Epithelial cell of proximal tubule (primary cell): ENCODE data around the gene CLEC4G. TPM values are rescaled to one million over a fixed set of nuclear protein-coding genes. Genes with fewer than 3 reads are reported as not detected.
"Not testable (repeated sequence)": the region's sequence is repeated elsewhere in the genome, so short reads cannot be mapped to it uniquely, and the experiment has no call there.

Experiments used
- DNase-seq: peaks from one replicate; pipeline ENCODE4 v3.0.0-alpha.2; 2011; ENCODE audit warnings: low read depth
- H3K4me3 ChIP-seq: 2 replicates; pipeline ENCODE4 v1.5.1; 2011; ENCODE audit warnings: low read depth, mild to moderate bottlenecking, low read length
- CTCF ChIP-seq: conservative IDR thresholded peaks from 2 replicates; pipeline ENCODE4 v1.5.1; 2012; ENCODE audit warnings: low read depth, mild to moderate bottlenecking, low read length
- total RNA-seq: library from RNA; depleted of rRNA; stranded (reverse); fragments of >200 nt; gene quantifications from 2 replicates; pipeline ENCODE4 v1.2.3, GENCODE V29; 2015

CLEC4G gene
- total RNA-seq, 1 donor from 2014 or later = not detected

- H3K4me3 ChIP-seq = no peak within 1 kb of the TSS
- DNase-seq = no peak
- TF ChIP-seq CTCF = no peak
Measured at GRCh38 chr19:7746903-7747884, 15.3 kb upstream of the CLEC4G start, which contains the start of gene CD209. CD209 (minus strand) TSS chr19:7747534; CDS start chr19:7747511, 23 bp downstream.

- DNase-seq, H3K4me3 ChIP-seq: not testable (repeated sequence)
Measured at GRCh38 chr19:7746306-7746705, 14.4 kb upstream of the CLEC4G start.

- no peak overlapping the region for H3K4me3 ChIP-seq
- no peak for TF ChIP-seq CTCF
- DNase-seq = no peak
Measured at GRCh38 chr19:7744871-7745650, 13.2 kb upstream of the CLEC4G start.

- H3K4me3 ChIP-seq = no peak overlapping the region
- DNase-seq = no peak
- no peak for TF ChIP-seq CTCF
Measured at GRCh38 chr19:7744199-7744786, 12.4 kb upstream of the CLEC4G start.

- TF ChIP-seq CTCF = no peak
- H3K4me3 ChIP-seq = no peak overlapping the region
- no peak for DNase-seq
Measured at GRCh38 chr19:7743425-7743841, 11.5 kb upstream of the CLEC4G start.

GRCh38 chr19:7742991-7743390 is 11.1 kb upstream of the CLEC4G start:
- H3K4me3 ChIP-seq = no peak overlapping the region
- no peak for DNase-seq
- TF ChIP-seq CTCF = no peak

- H3K4me3 ChIP-seq = no peak overlapping the region
- no peak for TF ChIP-seq CTCF
- DNase-seq = no peak
Measured at GRCh38 chr19:7742575-7742974, 10.7 kb upstream of the CLEC4G start.
